HG03025 (cell line): Measurements from ENCODE around the gene PMCH.
"Not testable (repeated sequence)": the region's sequence is repeated elsewhere in the genome, so short reads cannot be mapped to it uniquely, and the experiment has no call there.

Experiments
- ATAC-seq: cut with Tn5 transposase; IDR thresholded peaks from one replicate; pipeline ENCODE4 v1.9.1; 2021; ENCODE audit warnings: mild to moderate bottlenecking, moderate library complexity; ENCODE audit not compliant: unreplicated experiment, low FRiP score

Gene PMCH

GRCh38 chr12:102147062-102147587 is 50.5 kb downstream of the PMCH start:
- not testable (repeated sequence) for ATAC-seq
